ENCODE results near the gene SAMD8.

DNA sequence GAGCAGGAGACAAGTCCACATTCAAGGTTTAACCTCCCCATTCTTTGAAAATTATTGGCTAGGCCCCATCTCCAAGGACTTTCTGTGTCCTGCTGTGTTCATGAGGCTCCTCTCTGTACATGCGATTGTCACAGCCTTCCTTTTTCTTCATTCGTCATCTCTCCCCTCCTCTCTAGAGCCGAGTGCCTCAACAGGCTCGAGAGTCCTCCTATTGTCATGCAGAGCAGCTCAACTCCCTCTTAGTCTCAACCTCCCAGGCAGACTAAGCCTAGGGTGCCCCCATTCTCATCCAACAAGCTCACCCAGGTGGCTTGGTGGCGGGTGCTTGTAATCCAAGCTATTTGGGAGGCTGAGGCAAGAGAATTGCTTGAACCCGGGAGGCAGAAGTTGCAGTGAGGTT lies 35.1 kb upstream of the SAMD8 start:
- TF ChIP-seq, protein P1, sequence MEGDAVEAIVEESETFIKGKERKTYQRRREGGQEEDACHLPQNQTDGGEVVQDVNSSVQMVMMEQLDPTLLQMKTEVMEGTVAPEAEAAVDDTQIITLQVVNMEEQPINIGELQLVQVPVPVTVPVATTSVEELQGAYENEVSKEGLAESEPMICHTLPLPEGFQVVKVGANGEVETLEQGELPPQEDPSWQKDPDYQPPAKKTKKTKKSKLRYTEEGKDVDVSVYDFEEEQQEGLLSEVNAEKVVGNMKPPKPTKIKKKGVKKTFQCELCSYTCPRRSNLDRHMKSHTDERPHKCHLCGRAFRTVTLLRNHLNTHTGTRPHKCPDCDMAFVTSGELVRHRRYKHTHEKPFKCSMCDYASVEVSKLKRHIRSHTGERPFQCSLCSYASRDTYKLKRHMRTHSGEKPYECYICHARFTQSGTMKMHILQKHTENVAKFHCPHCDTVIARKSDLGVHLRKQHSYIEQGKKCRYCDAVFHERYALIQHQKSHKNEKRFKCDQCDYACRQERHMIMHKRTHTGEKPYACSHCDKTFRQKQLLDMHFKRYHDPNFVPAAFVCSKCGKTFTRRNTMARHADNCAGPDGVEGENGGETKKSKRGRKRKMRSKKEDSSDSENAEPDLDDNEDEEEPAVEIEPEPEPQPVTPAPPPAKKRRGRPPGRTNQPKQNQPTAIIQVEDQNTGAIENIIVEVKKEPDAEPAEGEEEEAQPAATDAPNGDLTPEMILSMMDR (IDR thresholded peaks at IDR 0.05), result no peak
- TF ChIP-seq POLR2A (IDR thresholded peaks at IDR 0.05), result no peak
